Mucosa of stomach (tissue), 1 donor: ENCODE data around the gene EHMT1.
"Not testable (repeated sequence)": the region's sequence is repeated elsewhere in the genome, so short reads cannot be mapped to it uniquely, and the experiment has no call there.

Source experiments
- H3K27me3 ChIP-seq: one replicate; pipeline ENCODE4 v1.7.0; 2013; ENCODE audit warnings: mild to moderate bottlenecking, low read length; ENCODE audit not compliant: control insufficient read depth, insufficient read depth
- H3K36me3 ChIP-seq: one replicate; pipeline ENCODE4 v1.7.0; 2013; ENCODE audit warnings: low read length; ENCODE audit not compliant: control insufficient read depth, insufficient read depth
- H3K4me1 ChIP-seq: one replicate; pipeline ENCODE4 v1.7.0; 2013; ENCODE audit warnings: mild to moderate bottlenecking, low read length; ENCODE audit not compliant: control insufficient read depth, insufficient read depth
- H3K4me3 ChIP-seq: one replicate; pipeline ENCODE4 v1.7.0; 2013; ENCODE audit warnings: low read length
- H3K9ac ChIP-seq: one replicate; pipeline ENCODE4 v1.7.0; 2013; ENCODE audit warnings: mild to moderate bottlenecking, low read length, moderate library complexity
- H3K9me3 ChIP-seq: one replicate; pipeline ENCODE4 v1.7.0; 2013; ENCODE audit warnings: mild to moderate bottlenecking, low read length, moderate library complexity; ENCODE audit not compliant: control insufficient read depth
- donor health status: Pancreatic carcinoma.

EHMT1 gene

DNA sequence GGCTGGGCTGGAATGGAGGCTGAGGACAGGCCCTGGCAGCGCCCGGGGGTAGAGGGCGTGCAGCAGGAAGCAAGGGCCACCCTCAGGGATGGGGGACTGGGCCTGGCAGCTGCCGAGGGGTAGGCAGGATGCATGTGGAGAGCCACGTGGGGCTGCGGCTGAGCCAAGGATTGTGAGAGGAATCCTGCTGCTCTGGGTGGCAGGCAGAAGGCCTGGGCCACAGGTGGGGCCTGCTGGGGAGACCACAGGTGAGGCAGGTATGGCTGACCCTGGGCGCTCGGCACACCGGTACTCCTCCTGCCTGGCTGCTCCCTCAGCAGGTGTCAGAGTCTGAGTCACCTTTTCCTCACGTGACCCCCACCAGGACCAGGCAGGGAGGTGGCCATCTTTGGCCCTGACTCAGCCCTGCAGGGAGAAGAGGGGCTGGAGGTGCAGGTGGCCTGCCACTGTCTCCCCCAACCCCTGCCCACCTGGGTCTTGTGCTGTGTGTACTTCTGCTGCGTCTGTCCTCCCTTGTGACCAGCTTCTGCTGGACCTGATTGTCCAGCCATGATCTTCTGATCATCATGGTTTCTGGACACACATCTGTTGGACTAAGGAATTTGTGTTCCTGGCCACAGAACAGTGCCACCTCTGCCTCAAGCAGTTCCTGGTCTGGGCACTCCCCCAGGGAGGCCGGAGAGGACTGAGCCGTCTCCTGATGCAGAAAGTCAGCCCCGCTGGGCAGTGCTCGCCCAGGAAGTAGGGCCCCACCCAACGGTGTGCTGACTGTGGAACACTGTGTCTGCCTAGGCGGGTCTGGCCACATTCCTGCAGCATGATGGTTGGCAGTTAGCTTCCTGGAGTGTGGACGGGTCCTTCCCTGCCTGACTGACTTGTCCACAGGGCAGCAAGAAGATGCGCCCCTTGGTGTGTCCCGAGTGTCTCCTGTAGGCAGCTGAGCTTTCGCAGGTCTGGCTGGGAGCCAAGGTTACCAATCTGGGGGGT lies 6.9 kb upstream of the EHMT1 start:
- H3K27me3 ChIP-seq = no peaks in the 10 kb centered on the region
- H3K4me1 ChIP-seq = peaks cover 48% of the 10 kb centered on the region
- H3K9ac ChIP-seq = peak overlapping the region; percentile 68
- no peaks in the 10 kb centered on the region for H3K9me3 ChIP-seq
- H3K36me3 ChIP-seq = peaks cover 11% of the 10 kb centered on the region
- H3K4me3 ChIP-seq = no peak overlapping the region

DNA sequence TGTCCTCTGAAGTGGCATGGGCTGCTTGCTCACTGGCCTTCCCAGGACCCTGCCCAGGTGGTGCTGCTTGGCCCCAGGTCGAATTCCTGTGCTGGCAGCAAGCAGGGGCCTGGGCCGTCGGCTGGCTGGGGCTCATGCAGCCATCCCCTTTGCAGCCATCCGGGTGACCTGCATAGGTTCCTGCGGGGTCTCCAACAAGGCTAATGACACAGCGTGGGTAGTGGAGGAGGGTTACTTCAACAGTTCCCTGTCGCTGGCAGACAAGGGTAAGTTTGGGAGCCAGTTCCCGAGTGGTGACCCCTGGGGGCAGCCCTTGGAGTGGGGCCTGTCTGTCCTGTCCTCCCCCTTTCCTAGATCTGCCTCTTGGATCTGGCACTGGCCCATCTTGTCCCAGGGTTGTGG lies 6.1 kb upstream of the EHMT1 start:
- H3K36me3 ChIP-seq = peaks cover 11% of the 10 kb centered on the region
- peaks cover 42% of the 10 kb centered on the region for H3K4me1 ChIP-seq
- H3K4me3 ChIP-seq = no peak overlapping the region

DNA sequence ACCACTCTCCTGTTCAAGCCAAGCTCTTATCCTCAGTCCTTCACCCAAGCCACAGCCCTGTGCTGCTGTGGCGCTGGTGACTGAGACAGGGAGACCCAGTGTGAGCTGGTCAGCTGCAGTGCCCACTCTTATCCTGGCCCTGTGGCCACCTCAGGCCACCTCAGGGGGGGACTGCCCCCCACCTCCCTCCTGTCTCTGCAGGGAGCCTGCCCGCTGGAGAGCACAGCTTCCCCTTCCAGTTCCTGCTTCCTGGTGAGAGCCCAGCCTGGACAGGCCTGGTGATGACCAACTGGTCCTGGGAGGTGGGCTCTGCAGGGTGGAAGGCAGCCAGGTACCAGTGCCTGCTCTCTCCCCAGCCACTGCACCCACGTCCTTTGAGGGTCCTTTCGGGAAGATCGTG lies 5.5 kb upstream of the EHMT1 start:
- Histone ChIP-seq H3K4me3 (no peak overlapping the region), H3K4me1 (peaks cover 46% of the 10 kb centered on the region), H3K27me3 (no peaks in the 10 kb centered on the region), H3K36me3 (peaks cover 11% of the 10 kb centered on the region), H3K9ac (peak overlapping the region; percentile 68), H3K9me3 (no peaks in the 10 kb centered on the region)

More for the DNA sequence above, 6.1 kb upstream of the EHMT1 start:
- H3K9ac ChIP-seq = peak overlapping the region; percentile 68
- no peaks in the 10 kb centered on the region for H3K27me3 ChIP-seq
- H3K9me3 ChIP-seq = no peaks in the 10 kb centered on the region

DNA sequence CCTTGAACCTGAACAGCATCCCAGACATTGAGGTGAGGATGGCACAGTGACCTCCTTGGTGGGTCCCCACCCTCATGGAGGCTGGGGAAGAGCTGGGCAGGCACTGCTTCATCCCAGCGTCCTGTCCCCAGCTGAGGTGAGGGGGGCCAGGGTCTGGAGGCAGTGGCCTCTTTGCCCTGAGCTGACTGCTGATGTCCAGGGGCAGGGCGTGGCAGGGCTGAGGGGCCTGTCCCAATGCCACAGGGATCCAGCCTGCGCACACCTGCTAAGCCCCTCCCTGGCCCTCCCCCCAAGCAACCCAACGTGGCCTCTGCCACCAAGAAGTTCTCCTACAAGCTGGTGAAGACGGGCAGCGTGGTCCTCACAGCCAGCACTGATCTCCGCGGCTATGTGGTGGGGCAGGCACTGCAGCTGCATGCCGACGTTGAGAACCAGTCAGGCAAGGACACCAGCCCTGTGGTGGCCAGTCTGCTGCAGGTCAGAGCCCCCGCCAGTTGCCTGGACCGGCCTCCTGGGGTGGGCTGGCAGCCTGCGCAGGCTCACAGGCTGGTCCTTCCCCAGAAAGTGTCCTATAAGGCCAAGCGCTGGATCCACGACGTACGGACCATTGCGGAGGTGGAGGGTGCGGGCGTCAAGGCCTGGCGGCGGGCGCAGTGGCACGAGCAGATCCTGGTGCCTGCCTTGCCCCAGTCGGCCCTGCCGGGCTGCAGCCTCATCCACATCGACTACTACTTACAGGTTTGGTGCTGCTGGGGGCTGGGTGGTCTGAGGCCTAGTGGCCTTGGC lies 4.9 kb upstream of the EHMT1 start:
- Histone ChIP-seq H3K36me3 (peaks cover 8% of the 10 kb centered on the region), H3K4me1 (peaks cover 40% of the 10 kb centered on the region), H3K27me3 (no peaks in the 10 kb centered on the region), H3K4me3 (no peak overlapping the region), H3K9me3 (no peaks in the 10 kb centered on the region), H3K9ac (peak overlapping the region; percentile 6)

DNA sequence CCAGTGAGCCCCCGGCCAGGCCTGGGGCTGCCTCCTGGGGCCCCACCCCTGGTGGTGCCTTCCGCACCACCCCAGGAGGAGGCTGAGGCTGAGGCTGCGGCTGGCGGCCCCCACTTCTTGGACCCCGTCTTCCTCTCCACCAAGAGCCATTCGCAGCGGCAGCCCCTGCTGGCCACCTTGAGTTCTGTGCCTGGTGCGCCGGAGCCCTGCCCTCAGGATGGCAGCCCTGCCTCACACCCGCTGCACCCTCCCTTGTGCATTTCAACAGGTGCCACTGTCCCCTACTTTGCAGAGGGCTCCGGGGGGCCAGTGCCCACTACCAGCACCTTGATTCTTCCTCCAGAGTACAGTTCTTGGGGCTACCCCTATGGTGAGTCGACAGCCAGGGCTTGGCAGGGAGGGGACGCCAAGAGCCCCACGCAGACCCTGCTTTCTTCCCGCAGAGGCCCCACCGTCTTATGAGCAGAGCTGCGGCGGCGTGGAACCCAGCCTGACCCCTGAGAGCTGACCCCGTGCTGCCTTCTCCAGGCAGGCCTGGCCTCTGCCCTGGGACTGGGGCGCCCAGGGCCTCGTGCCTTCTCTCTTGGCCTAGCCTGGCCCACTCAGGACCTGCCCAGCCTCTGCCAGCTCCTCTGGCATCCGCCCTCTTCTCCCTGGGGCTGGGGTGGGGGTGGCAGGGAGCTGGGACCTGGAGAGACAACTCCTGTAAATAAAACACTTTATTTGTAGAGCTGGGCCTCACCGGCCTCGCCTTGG lies 4.0 kb upstream of the EHMT1 start:
- no peaks in the 10 kb centered on the region for H3K27me3 ChIP-seq
- H3K4me1 ChIP-seq = peaks cover 40% of the 10 kb centered on the region
- peaks cover 8% of the 10 kb centered on the region for H3K36me3 ChIP-seq
- H3K9me3 ChIP-seq = no peaks in the 10 kb centered on the region
- peak overlapping the region; percentile 11 for H3K9ac ChIP-seq
- no peak overlapping the region for H3K4me3 ChIP-seq

DNA sequence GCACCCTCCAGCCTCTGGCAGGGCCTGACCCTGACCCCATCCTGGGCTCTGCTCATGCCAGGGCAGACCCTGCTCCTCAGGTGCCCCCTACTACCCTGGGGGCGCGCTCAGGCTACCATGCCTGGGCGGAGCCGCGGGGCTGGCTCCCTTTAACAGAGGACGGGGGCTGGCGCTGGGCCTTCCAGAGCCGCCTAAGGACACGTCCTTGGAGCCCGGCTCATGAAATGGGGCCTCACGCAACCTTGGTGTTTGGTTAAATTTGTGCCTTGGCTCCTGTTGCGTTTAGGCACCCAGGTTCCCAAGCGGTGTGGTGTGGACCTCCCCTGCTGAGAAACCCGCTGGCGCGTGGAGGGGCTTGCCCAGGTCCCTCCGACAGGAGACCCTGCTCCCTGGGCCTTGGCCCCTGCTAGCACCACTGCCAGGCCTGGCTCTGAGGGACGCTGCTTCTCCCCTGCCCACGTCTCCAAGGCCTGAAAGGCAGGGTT lies 3.4 kb upstream of the EHMT1 start:
- Histone ChIP-seq H3K4me3 (no peak overlapping the region), H3K9me3 (no peaks in the 10 kb centered on the region), H3K27me3 (no peaks in the 10 kb centered on the region), H3K36me3 (peaks cover 8% of the 10 kb centered on the region), H3K9ac (peak overlapping the region; percentile 11), H3K4me1 (peaks cover 45% of the 10 kb centered on the region)

DNA sequence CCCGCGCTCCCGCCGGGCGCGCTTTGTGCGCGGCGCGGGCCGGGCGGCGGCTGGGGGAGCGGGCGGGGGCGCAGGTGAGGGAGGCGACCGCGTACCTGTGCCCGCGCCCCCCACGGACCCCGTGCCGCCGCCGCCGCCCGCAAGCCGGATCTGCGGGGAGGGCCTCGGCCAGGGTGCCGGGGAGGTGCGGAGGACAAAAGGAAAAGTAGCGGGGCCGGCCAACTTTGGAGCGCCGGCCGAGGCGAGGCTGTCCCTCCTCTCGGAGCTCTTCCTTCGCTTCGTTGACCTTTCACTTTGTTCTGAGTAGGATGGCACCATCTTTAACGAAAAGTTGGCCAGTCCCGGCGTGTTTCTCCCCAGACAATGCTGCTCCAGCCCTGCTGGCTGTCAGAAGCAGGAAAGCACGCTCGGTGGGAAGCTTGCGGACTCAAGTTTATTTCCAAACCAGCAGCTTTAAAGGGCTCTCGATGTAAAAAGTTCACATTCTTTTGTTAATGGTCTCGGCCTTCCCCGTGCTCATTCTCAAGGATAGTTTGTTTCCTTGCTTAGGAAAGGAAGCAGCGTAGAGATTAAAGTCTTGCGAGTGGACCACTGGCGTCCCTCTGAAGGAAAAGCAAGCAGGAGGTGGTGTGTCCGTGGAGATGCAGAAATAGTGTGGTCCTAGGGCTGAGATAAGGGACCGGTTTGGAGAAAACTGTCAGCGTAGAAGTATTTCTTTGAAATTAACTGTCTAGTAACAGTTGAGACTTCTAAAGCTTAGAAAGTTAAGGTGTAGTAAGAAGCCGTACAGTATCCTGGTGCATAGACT lies 639 bp downstream of the EHMT1 start:
- Histone ChIP-seq H3K9ac (peak overlapping the region; percentile 63), H3K9me3 (no peaks in the 10 kb centered on the region), H3K27me3 (no peaks in the 10 kb centered on the region), H3K4me1 (peaks cover 17% of the 10 kb centered on the region), H3K4me3 (peak overlapping the region; percentile 33), H3K36me3 (peaks cover 8% of the 10 kb centered on the region)

DNA sequence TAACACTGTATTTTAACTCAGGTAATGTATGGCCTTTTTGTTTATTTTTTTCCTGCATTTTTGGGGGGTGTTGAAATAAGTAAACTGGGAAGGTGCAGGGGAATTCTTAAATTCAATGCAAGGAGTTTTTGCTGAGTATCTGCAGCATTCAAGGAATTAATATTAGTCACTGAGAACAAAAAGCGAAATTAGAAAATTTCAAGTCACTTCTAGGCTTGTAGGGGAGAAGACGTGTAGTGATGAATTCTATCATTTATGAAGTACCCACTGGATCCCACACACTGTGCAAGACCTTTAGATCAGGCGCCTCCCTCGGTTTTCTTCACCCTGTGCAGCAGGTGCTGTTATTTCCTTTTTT lies 1.2 kb downstream of the EHMT1 start:
- H3K9ac ChIP-seq = peak overlapping the region; percentile 63

DNA sequence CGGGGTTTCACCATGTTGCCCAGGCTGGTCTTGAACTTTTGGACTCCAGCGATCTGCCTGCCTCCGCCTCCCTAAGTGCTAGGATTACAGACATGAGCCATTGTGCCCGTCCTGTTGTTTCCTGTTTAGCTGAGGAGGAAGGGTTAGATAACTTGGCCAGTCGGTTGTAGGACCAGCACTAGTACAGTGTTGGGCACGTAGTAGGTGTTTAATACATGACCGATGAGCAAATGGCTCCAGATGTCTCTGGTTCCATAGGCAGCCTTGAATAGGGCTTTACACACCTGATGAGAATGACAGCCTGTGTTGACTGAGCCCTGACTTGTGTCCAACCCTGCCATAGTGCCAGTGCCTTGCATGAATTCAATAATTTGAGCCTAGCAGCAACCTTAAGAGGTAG lies 1.8 kb downstream of the EHMT1 start:
- Histone ChIP-seq H3K4me1 (peaks cover 17% of the 10 kb centered on the region), H3K9me3 (no peaks in the 10 kb centered on the region), H3K4me3 (no peak overlapping the region), H3K9ac (no peak overlapping the region), H3K36me3 (peaks cover 8% of the 10 kb centered on the region), H3K27me3 (no peaks in the 10 kb centered on the region)

More for the DNA sequence above, 1.2 kb downstream of the EHMT1 start:
- Histone ChIP-seq H3K27me3 (no peaks in the 10 kb centered on the region), H3K9me3 (no peaks in the 10 kb centered on the region), H3K4me3 (peak overlapping the region; percentile 33), H3K36me3 (peaks cover 8% of the 10 kb centered on the region), H3K4me1 (peaks cover 17% of the 10 kb centered on the region)

DNA sequence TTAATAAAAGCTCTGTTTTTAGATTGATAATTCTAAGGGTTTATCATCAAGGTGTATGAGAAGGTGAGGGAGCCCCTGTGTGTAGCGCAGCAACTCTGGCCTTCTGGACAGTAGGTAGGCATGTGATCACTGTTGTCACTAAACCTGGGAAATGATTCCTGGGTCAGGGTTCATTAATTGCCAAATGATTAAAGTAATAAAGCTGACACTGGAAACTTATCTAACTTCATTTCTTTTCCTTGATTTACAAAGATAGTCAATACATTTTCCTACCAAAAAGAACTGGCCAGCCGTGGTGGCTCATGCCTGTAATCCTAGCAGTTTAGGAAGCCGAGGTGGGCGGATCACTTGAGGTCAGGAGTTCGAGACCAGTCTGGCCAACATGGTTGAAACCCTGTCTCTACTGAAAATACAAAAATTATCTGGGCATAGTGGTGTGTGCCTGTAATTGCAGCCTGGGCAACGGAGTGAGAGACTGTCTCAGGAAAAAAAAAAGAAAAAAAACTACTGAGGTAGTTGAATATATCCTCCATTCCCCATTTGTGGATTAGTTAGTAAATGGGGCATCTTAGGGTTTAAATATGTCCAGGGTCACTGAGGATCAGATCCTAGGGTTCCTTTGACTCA lies 2.4 kb downstream of the EHMT1 start:
- Histone ChIP-seq H3K4me3 (no peak overlapping the region), H3K4me1 (peaks cover 17% of the 10 kb centered on the region), H3K36me3 (peaks cover 5% of the 10 kb centered on the region), H3K9me3 (no peaks in the 10 kb centered on the region), H3K9ac (no peak overlapping the region), H3K27me3 (no peaks in the 10 kb centered on the region)

DNA sequence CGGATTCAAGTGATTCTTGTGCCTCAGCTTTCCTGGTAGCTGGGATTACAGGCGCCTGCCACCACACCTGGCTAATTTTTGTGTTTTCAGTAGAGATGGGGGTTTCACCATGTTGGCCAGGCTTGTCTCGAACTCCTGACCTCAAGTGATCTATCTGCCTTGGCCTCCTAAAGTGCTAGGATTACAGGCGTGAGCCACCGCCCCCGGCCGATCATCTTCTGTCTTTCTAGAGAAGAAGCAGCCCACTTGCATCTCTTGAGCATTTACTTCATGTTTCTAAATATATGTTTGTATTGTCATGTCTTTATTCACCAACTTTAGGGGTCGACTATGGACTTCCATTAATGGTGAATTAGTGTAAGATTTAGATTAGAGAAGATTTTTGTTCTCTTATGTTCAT lies 3.4 kb downstream of the EHMT1 start:
- not testable (repeated sequence) for H3K9me3 ChIP-seq
- H3K4me1 ChIP-seq = peaks cover 17% of the 10 kb centered on the region

More for the DNA sequence above, 3.4 kb downstream of the EHMT1 start:
- H3K4me3 ChIP-seq, H3K27me3 ChIP-seq, H3K9ac ChIP-seq, H3K36me3 ChIP-seq: not testable (repeated sequence)
